Measurements from ENCODE around the gene POFUT1. TPM values are rescaled to one million over a fixed set of nuclear protein-coding genes. Genes with fewer than 3 reads are reported as not detected.
"Not testable (repeated sequence)": the region's sequence is repeated elsewhere in the genome, so short reads cannot be mapped to it uniquely, and the experiment has no call there.

Gene POFUT1
- total RNA-seq, 1 donor from 2014 or later: 23.8 TPM

- no peak overlapping the region for H3K4me3 ChIP-seq (ENCODE audit: low read depth, low read length)
- TF ChIP-seq, protein P1, sequence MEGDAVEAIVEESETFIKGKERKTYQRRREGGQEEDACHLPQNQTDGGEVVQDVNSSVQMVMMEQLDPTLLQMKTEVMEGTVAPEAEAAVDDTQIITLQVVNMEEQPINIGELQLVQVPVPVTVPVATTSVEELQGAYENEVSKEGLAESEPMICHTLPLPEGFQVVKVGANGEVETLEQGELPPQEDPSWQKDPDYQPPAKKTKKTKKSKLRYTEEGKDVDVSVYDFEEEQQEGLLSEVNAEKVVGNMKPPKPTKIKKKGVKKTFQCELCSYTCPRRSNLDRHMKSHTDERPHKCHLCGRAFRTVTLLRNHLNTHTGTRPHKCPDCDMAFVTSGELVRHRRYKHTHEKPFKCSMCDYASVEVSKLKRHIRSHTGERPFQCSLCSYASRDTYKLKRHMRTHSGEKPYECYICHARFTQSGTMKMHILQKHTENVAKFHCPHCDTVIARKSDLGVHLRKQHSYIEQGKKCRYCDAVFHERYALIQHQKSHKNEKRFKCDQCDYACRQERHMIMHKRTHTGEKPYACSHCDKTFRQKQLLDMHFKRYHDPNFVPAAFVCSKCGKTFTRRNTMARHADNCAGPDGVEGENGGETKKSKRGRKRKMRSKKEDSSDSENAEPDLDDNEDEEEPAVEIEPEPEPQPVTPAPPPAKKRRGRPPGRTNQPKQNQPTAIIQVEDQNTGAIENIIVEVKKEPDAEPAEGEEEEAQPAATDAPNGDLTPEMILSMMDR (conservative IDR thresholded peaks at IDR 0.05; ENCODE audit: low read depth, low read length): no peak
- no peak for DNase-seq (ENCODE audit: low read depth)
Measured at GRCh38 chr20:32241807-32242206, 34.1 kb downstream of the POFUT1 start.

DNA sequence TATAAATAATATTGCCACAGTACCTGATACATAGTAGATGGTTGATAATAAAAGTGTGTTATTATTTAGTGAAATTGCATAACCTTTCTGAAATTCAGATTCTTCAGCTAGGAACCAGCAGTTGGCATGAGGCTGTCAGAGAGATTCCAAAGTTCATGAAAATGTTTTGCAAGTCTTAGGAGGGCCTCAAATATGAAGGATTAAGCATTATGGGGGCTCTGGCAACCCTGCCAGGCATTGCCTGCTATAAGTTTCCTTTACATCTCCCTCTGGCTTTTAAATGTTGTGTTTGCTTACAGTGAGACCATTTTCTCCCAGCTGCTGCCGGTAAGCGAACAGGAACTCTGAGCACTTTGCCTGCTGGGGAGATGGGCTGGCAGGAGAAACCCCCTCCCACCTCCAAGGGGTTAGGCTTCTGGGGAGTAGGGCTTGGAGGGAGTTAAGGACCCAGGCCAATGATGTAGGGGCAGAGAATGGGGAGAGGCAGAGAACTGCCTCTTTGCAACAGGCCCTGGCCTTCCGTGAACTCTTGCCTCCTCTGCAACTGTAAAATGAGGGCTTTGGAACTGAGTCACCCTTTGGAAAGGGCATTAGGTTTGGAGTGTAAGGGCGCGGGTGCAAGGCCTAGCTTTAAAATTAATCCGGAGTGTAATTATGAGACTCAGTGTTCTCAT is 36.6 kb downstream of the POFUT1 start:
- no peak overlapping the region for H3K4me3 ChIP-seq (ENCODE audit: low read depth, low read length)
- DNase-seq (ENCODE audit: low read depth): no peak
- TF ChIP-seq, protein P1 (conservative IDR thresholded peaks at IDR 0.05; ENCODE audit: low read depth, low read length): no peak

- TF ChIP-seq, protein P1 (conservative IDR thresholded peaks at IDR 0.05; ENCODE audit: low read depth, low read length): no peak
- H3K4me3 ChIP-seq (ENCODE audit: low read depth, low read length): no peak overlapping the region
- no peak for DNase-seq (ENCODE audit: low read depth)
Measured at GRCh38 chr20:32244959-32245358, 37.3 kb downstream of the POFUT1 start.

DNA sequence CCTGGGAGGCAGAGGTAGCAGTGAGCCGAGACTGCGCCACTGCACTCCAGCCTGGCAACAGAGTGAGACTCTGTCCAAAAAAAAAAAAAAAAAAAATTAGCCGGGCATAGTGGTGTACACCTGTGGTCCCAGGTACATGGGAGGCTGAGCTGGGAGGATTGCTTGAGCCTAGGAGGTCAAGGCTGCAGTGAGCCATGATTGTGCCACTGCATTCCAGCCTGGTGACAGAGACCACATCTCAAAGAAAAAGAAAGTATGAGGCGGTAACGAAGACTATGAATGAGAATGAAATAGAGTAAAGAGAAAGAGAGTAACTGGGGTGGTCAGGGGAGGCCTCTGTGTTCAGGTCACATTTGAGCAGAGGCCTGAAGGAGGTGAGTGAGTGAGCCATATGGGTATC is 38.5 kb downstream of the POFUT1 start:
- DNase-seq (ENCODE audit: low read depth); H3K4me3 ChIP-seq (ENCODE audit: low read depth, low read length): not testable (repeated sequence)

- DNase-seq (ENCODE audit: low read depth): no peak
- no peak overlapping the region for H3K4me3 ChIP-seq (ENCODE audit: low read depth, low read length)
- TF ChIP-seq, protein P1 (conservative IDR thresholded peaks at IDR 0.05; ENCODE audit: low read depth, low read length): no peak
Measured at GRCh38 chr20:32248043-32248442, 40.4 kb downstream of the POFUT1 start.

DNA sequence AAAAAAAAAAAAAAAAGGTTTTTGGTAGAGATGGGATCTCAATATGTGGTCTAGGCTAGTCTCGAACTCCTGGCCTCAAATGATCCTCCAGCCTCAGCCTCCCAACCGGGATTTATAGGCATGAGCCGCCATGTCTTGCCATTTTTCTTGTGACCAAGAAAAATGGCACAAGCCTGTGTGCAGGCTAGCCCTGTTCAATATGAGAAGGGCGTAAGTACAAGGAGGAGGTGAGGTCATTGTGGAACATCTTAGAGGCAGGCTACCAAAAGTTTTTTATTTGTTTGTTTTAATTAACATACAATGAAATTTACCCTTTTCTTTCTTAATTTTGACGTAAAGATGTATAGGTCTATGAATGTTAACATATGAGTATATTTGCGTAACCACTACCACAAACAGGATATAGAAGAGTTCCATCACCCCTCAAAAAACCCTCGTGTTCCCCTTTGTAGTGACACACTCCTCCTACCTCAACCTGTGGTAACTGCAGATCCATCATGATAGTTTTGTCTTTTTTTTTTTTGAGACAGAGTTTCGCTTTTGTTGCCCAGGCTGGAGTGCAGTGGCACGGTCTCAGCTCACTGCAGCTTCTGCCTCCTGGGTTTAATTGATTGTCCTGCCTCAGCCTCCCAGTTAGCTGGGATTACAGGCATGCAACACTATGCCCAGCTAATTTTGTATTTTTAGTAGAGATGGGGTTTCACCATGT is 41.5 kb downstream of the POFUT1 start:
- TF ChIP-seq, protein P1 (conservative IDR thresholded peaks at IDR 0.05; ENCODE audit: low read depth, low read length): no peak
- DNase-seq (ENCODE audit: low read depth): no peak
- no peak overlapping the region for H3K4me3 ChIP-seq (ENCODE audit: low read depth, low read length)

GRCh38 chr20:32251470-32251869 is 43.8 kb downstream of the POFUT1 start:
- no peak for DNase-seq (ENCODE audit: low read depth)
- no peak overlapping the region for H3K4me3 ChIP-seq (ENCODE audit: low read depth, low read length)
- TF ChIP-seq, protein P1 (conservative IDR thresholded peaks at IDR 0.05; ENCODE audit: low read depth, low read length): no peak

All from epithelial cell of proximal tubule (primary cell).